ENCODE measurements around the gene TFDP2. TPM values are rescaled to one million over a fixed set of nuclear protein-coding genes. Genes with fewer than 3 reads are reported as not detected.

Gene TFDP2
- total RNA-seq, 4 donors from 2014 or later: 41.9 to 134 (median 47.3) TPM

- Histone ChIP-seq H3K9me3 (no peaks in the 10 kb centered on the region), H3K27me3 (no peaks in the 10 kb centered on the region), H3K4me3 (peak overlapping the region; percentile 38 to 59 (median 54)), H3K27ac (replicated peaks in 1 of 4) (peak overlapping the region in 3 of 4 donors; percentile 9 to 50 (median 25)), H3K36me3 (no peaks in the 10 kb centered on the region), H3K4me1 (peaks cover 8 to 38% (median 25%) of the 10 kb centered on the region in 4 donors)
- TF ChIP-seq CTCF (IDR thresholded peaks at IDR 0.05) (no peak), EP300 (IDR thresholded peaks at IDR 0.05) (no peak), POLR2A (IDR thresholded peaks at IDR 0.05; ENCODE audit: low read depth) (no peak), POLR2AphosphoS5 (IDR thresholded peaks at IDR 0.05) (no peak)
- 0% methylated on average over 2 of the region's 2 CpGs for WGBS
- intact Hi-C loops (cut with DNase I): no loop called here
- no peak for DNase-seq (ENCODE audit: extremely low spot score)
Observed at GRCh38 chr3:142027735-142028134, 121.6 kb downstream of the TFDP2 start.

- Histone ChIP-seq H3K27ac (replicated peaks in 1 of 4) (no peak overlapping the region), H3K4me3 (peak overlapping the region; percentile 38 to 59 (median 54)), H3K36me3 (no peaks in the 10 kb centered on the region), H3K4me1 (peaks cover 8 to 38% (median 25%) of the 10 kb centered on the region in 4 donors), H3K27me3 (no peaks in the 10 kb centered on the region), H3K9me3 (no peaks in the 10 kb centered on the region)
- no peak for DNase-seq (ENCODE audit: extremely low spot score)
- intact Hi-C loops (cut with DNase I): no loop called here
- WGBS: 28% methylated on average over 3 of the region's 3 CpGs
- no peak for TF ChIP-seq POLR2A (IDR thresholded peaks at IDR 0.05; ENCODE audit: low read depth)
- TF ChIP-seq EP300 (IDR thresholded peaks at IDR 0.05): no peak
- no peak for TF ChIP-seq CTCF (IDR thresholded peaks at IDR 0.05)
- no peak for TF ChIP-seq POLR2AphosphoS5 (IDR thresholded peaks at IDR 0.05)
Observed at GRCh38 chr3:142027300-142027699, 122.0 kb downstream of the TFDP2 start.

GRCh38 chr3:142026333-142026732 is 123.0 kb downstream of the TFDP2 start:
- Histone ChIP-seq H3K4me3 (no peak overlapping the region), H3K27me3 (no peaks in the 10 kb centered on the region), H3K36me3 (no peaks in the 10 kb centered on the region), H3K4me1 (peaks cover 11 to 45% (median 28%) of the 10 kb centered on the region in 4 donors), H3K9me3 (no peaks in the 10 kb centered on the region), H3K27ac (replicated peaks in 1 of 4) (no peak overlapping the region)
- WGBS: 90% methylated on average over 2 of the region's 2 CpGs
- no peak for TF ChIP-seq POLR2A (IDR thresholded peaks at IDR 0.05; ENCODE audit: low read depth)
- no peak for TF ChIP-seq CTCF (IDR thresholded peaks at IDR 0.05)
- TF ChIP-seq EP300 (IDR thresholded peaks at IDR 0.05): no peak
- intact Hi-C loops (cut with DNase I): no loop called here
- DNase-seq (ENCODE audit: extremely low spot score): no peak

GRCh38 chr3:142022381-142022780 is 127.0 kb downstream of the TFDP2 start:
- Histone ChIP-seq H3K27ac (replicated peaks in 1 of 4) (no peak overlapping the region), H3K4me3 (no peak overlapping the region), H3K27me3 (no peaks in the 10 kb centered on the region), H3K36me3 (peaks cover 0 to 4% (median 0%) of the 10 kb centered on the region in 4 donors), H3K4me1 (peaks cover 14 to 27% (median 22%) of the 10 kb centered on the region in 4 donors), H3K9me3 (no peaks in the 10 kb centered on the region)
- 100% methylated on average over 1 of the region's 1 CpG for WGBS
- no peak for DNase-seq (ENCODE audit: extremely low spot score)
- intact Hi-C loops (cut with DNase I): no loop called here
- TF ChIP-seq POLR2A (IDR thresholded peaks at IDR 0.05; ENCODE audit: low read depth): no peak
- no peak for TF ChIP-seq EP300 (IDR thresholded peaks at IDR 0.05)
- no peak for TF ChIP-seq CTCF (IDR thresholded peaks at IDR 0.05)
- no peak for TF ChIP-seq POLR2AphosphoS5 (IDR thresholded peaks at IDR 0.05)

- intact Hi-C loops (cut with DNase I): no loop called here
- Histone ChIP-seq H3K27ac (replicated peaks in 1 of 4) (no peak overlapping the region), H3K4me3 (no peak overlapping the region), H3K9me3 (no peaks in the 10 kb centered on the region), H3K36me3 (peaks cover 0 to 4% (median 0%) of the 10 kb centered on the region in 4 donors), H3K4me1 (peaks cover 9 to 24% (median 17%) of the 10 kb centered on the region in 4 donors), H3K27me3 (no peaks in the 10 kb centered on the region)
- DNase-seq (ENCODE audit: extremely low spot score): no peak
- WGBS: 58% methylated on average over 2 of the region's 2 CpGs
- no peak for TF ChIP-seq EP300 (IDR thresholded peaks at IDR 0.05)
- TF ChIP-seq CTCF (IDR thresholded peaks at IDR 0.05): no peak
- no peak for TF ChIP-seq POLR2AphosphoS5 (IDR thresholded peaks at IDR 0.05)
- no peak for TF ChIP-seq POLR2A (IDR thresholded peaks at IDR 0.05; ENCODE audit: low read depth)
Observed at GRCh38 chr3:142021127-142021526, 128.2 kb downstream of the TFDP2 start.

All from esophagus muscularis mucosa (tissue), 4 donors.